AG09309 (cell line): ENCODE measurements around the gene PGAM5.

Source experiments
- DNase-seq: peaks from one replicate; pipeline ENCODE4 v3.0.0-alpha.2; 2010; ENCODE audit warnings: low read depth
- H3K4me3 ChIP-seq: 2 replicates; pipeline ENCODE4 v1.5.1; 2011; ENCODE audit warnings: mild to moderate bottlenecking, low read depth, low read length, moderate library complexity; ENCODE audit not compliant: control insufficient read depth
- CTCF ChIP-seq: IDR thresholded peaks from 2 replicates; pipeline ENCODE4 v1.5.1; 2011; ENCODE audit warnings: mild to moderate bottlenecking, low read depth, low read length, inconsistent platforms; ENCODE audit not compliant: insufficient read depth, control insufficient read depth; ENCODE audit errors: missing control alignments

PGAM5 gene

GRCh38 chr12:132703641-132704040 is 7.0 kb upstream of the PGAM5 start:
- no peak overlapping the region for H3K4me3 ChIP-seq
- no peak for TF ChIP-seq CTCF
- DNase-seq: no peak

GRCh38 chr12:132707241-132707640 is 3.4 kb upstream of the PGAM5 start:
- TF ChIP-seq CTCF: no peak
- H3K4me3 ChIP-seq: no peak overlapping the region
- DNase-seq: no peak

- TF ChIP-seq CTCF: no peak
- no peak for DNase-seq
- no peak overlapping the region for H3K4me3 ChIP-seq
Observed at GRCh38 chr12:132708150-132708549, 2.5 kb upstream of the PGAM5 start.

GRCh38 chr12:132710043-132710404 is 618 bp upstream of the PGAM5 start:
- no peak for DNase-seq
- H3K4me3 ChIP-seq: peak overlapping the region; percentile 84
- no peak for TF ChIP-seq CTCF

GRCh38 chr12:132711080-132711843 is 620 bp downstream of the PGAM5 start:
- DNase-seq: no peak
- H3K4me3 ChIP-seq: peak overlapping the region; percentile 84
- no peak for TF ChIP-seq CTCF

- no peak for TF ChIP-seq CTCF
- H3K4me3 ChIP-seq: no peak overlapping the region
- no peak for DNase-seq
Observed at GRCh38 chr12:132713123-132713522, 2.5 kb downstream of the PGAM5 start.

- no peak for DNase-seq
- TF ChIP-seq CTCF: no peak
- no peak overlapping the region for H3K4me3 ChIP-seq
Observed at GRCh38 chr12:132715874-132716273, 5.2 kb downstream of the PGAM5 start.
